Measurements from ENCODE around the gene LSM4.

The LSM4 gene

GRCh38 chr19:18265582-18265981 lies 57.3 kb downstream of the LSM4 start:
- TF ChIP-seq EZH2phosphoT487 (conservative IDR thresholded peaks at IDR 0.05; ENCODE audit: low read length) (no peak), CTCF (IDR thresholded peaks at IDR 0.05; ENCODE audit: insufficient read depth, low read length, poor library complexity, severe bottlenecking) (no peak)
- H3K9me3 ChIP-seq (ENCODE audit: insufficient read depth, low read length) = no peaks in the 10 kb centered on the region
- H3K4me2 ChIP-seq (ENCODE audit: low read depth, low read length, poor library complexity, severe bottlenecking) = no peak overlapping the region
- H3K27me3 ChIP-seq (ENCODE audit: low read length) = no peaks in the 10 kb centered on the region
- no peak overlapping the region for H3K4me3 ChIP-seq (ENCODE audit: insufficient read depth, low read length, poor library complexity, severe bottlenecking)
- no peaks in the 10 kb centered on the region for H3K36me3 ChIP-seq (ENCODE audit: low read length)
- no peak overlapping the region for H3K9ac ChIP-seq (ENCODE audit: low read length)
- H3K27ac ChIP-seq (ENCODE audit: low read depth, low read length) = no peak overlapping the region
- no peaks in the 10 kb centered on the region for H3K9me2 ChIP-seq (replicated peaks; ENCODE audit: insufficient read depth, low read length)
- H3K79me2 ChIP-seq (ENCODE audit: insufficient read depth, low read length) = no peaks in the 10 kb centered on the region
- no peaks in the 10 kb centered on the region for H4K20me1 ChIP-seq (ENCODE audit: low read depth, low read length)
- H3F3A ChIP-seq (ENCODE audit: insufficient read depth) = 0 out of 2 replicates have a peak, but pooled peaks cover 5% of the 10 kb centered on the region
- H2AFZ ChIP-seq (ENCODE audit: low read depth, low read length, severe bottlenecking) = no peak overlapping the region

GRCh38 chr19:18264971-18265540 lies 57.8 kb downstream of the LSM4 start:
- Histone ChIP-seq H3K79me2 (ENCODE audit: insufficient read depth, low read length) (no peaks in the 10 kb centered on the region), H3K4me2 (ENCODE audit: low read depth, low read length, poor library complexity, severe bottlenecking) (no peak overlapping the region), H3K9me2 (replicated peaks; ENCODE audit: insufficient read depth, low read length) (no peaks in the 10 kb centered on the region), H3K27me3 (ENCODE audit: low read length) (no peaks in the 10 kb centered on the region), H3K9ac (ENCODE audit: low read length) (no peak overlapping the region), H3K36me3 (ENCODE audit: low read length) (no peaks in the 10 kb centered on the region), H3K9me3 (ENCODE audit: insufficient read depth, low read length) (no peaks in the 10 kb centered on the region), H3K27ac (ENCODE audit: low read depth, low read length) (no peak overlapping the region), H3K4me3 (ENCODE audit: insufficient read depth, low read length, poor library complexity, severe bottlenecking) (no peak overlapping the region), H2AFZ (ENCODE audit: low read depth, low read length, severe bottlenecking) (no peak overlapping the region), H3F3A (ENCODE audit: insufficient read depth) (0 out of 2 replicates have a peak, but pooled peaks cover 5% of the 10 kb centered on the region), H4K20me1 (ENCODE audit: low read depth, low read length) (no peaks in the 10 kb centered on the region)
- TF ChIP-seq CTCF (IDR thresholded peaks at IDR 0.05; ENCODE audit: insufficient read depth, low read length, poor library complexity, severe bottlenecking) (no peak), EZH2phosphoT487 (conservative IDR thresholded peaks at IDR 0.05; ENCODE audit: low read length) (no peak)

- Histone ChIP-seq H3F3A (ENCODE audit: insufficient read depth) (no peaks in the 10 kb centered on the region), H3K9ac (ENCODE audit: low read length) (no peak overlapping the region), H3K4me3 (ENCODE audit: insufficient read depth, low read length, poor library complexity, severe bottlenecking) (no peak overlapping the region), H3K9me2 (replicated peaks; ENCODE audit: insufficient read depth, low read length) (no peaks in the 10 kb centered on the region), H4K20me1 (ENCODE audit: low read depth, low read length) (no peaks in the 10 kb centered on the region), H3K27ac (ENCODE audit: low read depth, low read length) (no peak overlapping the region), H3K27me3 (ENCODE audit: low read length) (no peaks in the 10 kb centered on the region), H3K9me3 (ENCODE audit: insufficient read depth, low read length) (no peaks in the 10 kb centered on the region), H3K4me2 (ENCODE audit: low read depth, low read length, poor library complexity, severe bottlenecking) (no peak overlapping the region), H3K36me3 (ENCODE audit: low read length) (no peaks in the 10 kb centered on the region), H3K79me2 (ENCODE audit: insufficient read depth, low read length) (no peaks in the 10 kb centered on the region), H2AFZ (ENCODE audit: low read depth, low read length, severe bottlenecking) (no peak overlapping the region)
- no peak for TF ChIP-seq CTCF (IDR thresholded peaks at IDR 0.05; ENCODE audit: insufficient read depth, low read length, poor library complexity, severe bottlenecking)
- no peak for TF ChIP-seq EZH2phosphoT487 (conservative IDR thresholded peaks at IDR 0.05; ENCODE audit: low read length)
These were observed 58.6 kb downstream of the LSM4 start for GRCh38 chr19:18264137-18264854.
